ENCODE data around the gene ZNF808.
"Not testable (repeated sequence)": the region's sequence is repeated elsewhere in the genome, so short reads cannot be mapped to it uniquely, and the experiment has no call there.

- TF ChIP-seq, protein P1, sequence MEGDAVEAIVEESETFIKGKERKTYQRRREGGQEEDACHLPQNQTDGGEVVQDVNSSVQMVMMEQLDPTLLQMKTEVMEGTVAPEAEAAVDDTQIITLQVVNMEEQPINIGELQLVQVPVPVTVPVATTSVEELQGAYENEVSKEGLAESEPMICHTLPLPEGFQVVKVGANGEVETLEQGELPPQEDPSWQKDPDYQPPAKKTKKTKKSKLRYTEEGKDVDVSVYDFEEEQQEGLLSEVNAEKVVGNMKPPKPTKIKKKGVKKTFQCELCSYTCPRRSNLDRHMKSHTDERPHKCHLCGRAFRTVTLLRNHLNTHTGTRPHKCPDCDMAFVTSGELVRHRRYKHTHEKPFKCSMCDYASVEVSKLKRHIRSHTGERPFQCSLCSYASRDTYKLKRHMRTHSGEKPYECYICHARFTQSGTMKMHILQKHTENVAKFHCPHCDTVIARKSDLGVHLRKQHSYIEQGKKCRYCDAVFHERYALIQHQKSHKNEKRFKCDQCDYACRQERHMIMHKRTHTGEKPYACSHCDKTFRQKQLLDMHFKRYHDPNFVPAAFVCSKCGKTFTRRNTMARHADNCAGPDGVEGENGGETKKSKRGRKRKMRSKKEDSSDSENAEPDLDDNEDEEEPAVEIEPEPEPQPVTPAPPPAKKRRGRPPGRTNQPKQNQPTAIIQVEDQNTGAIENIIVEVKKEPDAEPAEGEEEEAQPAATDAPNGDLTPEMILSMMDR (IDR thresholded peaks at IDR 0.05): peak in 2 of 4 experiments; percentile 21 to 35
- not testable (repeated sequence) for TF ChIP-seq POLR2AphosphoS5, POLR2A (IDR thresholded peaks at IDR 0.05)
Observed at GRCh38 chr19:52601974-52602366, 74.5 kb downstream of the ZNF808 start.

Data from prostate gland (tissue), 2 donors.